PC-3 (cell line): ENCODE data around the gene CFAP126. TPM values are rescaled to one million over a fixed set of nuclear protein-coding genes. Genes with fewer than 3 reads are reported as not detected.
"Not testable (repeated sequence)": the region's sequence is repeated elsewhere in the genome, so short reads cannot be mapped to it uniquely, and the experiment has no call there.

ENCODE experiments used
- ATAC-seq: fragments of 200-7000 bp; cut with Tn5 transposase; 2 replicates; pipeline ENCODE4 v1.9.1; 2020; ENCODE audit warnings: mild to moderate bottlenecking, moderate library complexity
- BruUV-seq: library from RNA; stranded (reverse); fragments of 400-500 nt; replicated peaks from 2 replicates; lab custom pipeline; 2021; lab: Mats Ljungman, UMichigan
- CTCF ChIA-PET: fragments of 300-600 bp; sonication (Branson Sonifier 250); formaldehyde crosslinking; loops from one replicate; lab custom pipeline; 2022; ENCODE audit warnings: antibody characterized with exemption; lab: Charles Lee
- POLR2A ChIA-PET: fragments of 300-600 bp; sonication (Branson Sonifier 250); formaldehyde crosslinking; loops from one replicate; lab custom pipeline; 2022; ENCODE audit warnings: antibody characterized with exemption; ENCODE audit not compliant: unreplicated experiment; lab: Charles Lee
- DNase-seq: peaks from one replicate; pipeline ENCODE4 v3.0.0-alpha.2; 2015
- H2AFZ ChIP-seq: fragments of 300-600 bp; sonication (generic); 2 replicates; pipeline ENCODE4 v1.6.0; 2016; ENCODE audit warnings: antibody characterized with exemption, low read length
- H3F3A ChIP-seq: fragments of 300-600 bp; sonication (generic); one replicate; pipeline ENCODE4 v1.6.0; 2017; ENCODE audit warnings: antibody characterized with exemption, low read length, control low read depth, mild to moderate bottlenecking; ENCODE audit not compliant: unreplicated experiment
- H3K27ac ChIP-seq: fragments of 300-600 bp; sonication (generic); 2 replicates; pipeline ENCODE4 v1.5.1; 2016; ENCODE audit warnings: mild to moderate bottlenecking, low read length
- H3K27me3 ChIP-seq: fragments of 300-600 bp; sonication (generic); 2 replicates; pipeline ENCODE4 v1.6.1; 2016; ENCODE audit warnings: low read length, mixed read lengths
- H3K36me3 ChIP-seq: fragments of 300-600 bp; sonication (generic); 2 replicates; pipeline ENCODE4 v1.6.1; 2016; ENCODE audit warnings: low read depth, mixed run types, low read length, mixed read lengths
- H3K4me1 ChIP-seq: fragments of 300-600 bp; sonication (generic); 2 replicates; pipeline ENCODE4 v1.5.1; 2016; ENCODE audit warnings: low read length; ENCODE audit not compliant: insufficient read depth
- H3K4me2 ChIP-seq: fragments of 300-600 bp; sonication (generic); 2 replicates; pipeline ENCODE4 v1.6.0; 2016; ENCODE audit warnings: low read length
- H3K4me3 ChIP-seq: fragments of 300-600 bp; sonication (generic); 2 replicates; pipeline ENCODE4 v1.5.1; 2016; ENCODE audit warnings: mild to moderate bottlenecking, low read length, mixed read lengths
- H3K79me2 ChIP-seq: fragments of 300-600 bp; sonication (generic); 2 replicates; pipeline ENCODE4 v1.6.1; 2017; ENCODE audit warnings: low read length, mixed read lengths
- H3K9ac ChIP-seq: fragments of 300-600 bp; sonication (generic); 2 replicates; pipeline ENCODE4 v1.6.0; 2016; ENCODE audit warnings: mild to moderate bottlenecking, low read length
- H3K9me2 ChIP-seq: fragments of 300-600 bp; sonication (generic); replicated peaks from 2 replicates; pipeline ENCODE4 v1.6.1; 2016; ENCODE audit warnings: mixed run types, low read length, mixed read lengths
- H3K9me3 ChIP-seq: fragments of 300-600 bp; sonication (generic); 2 replicates; pipeline ENCODE4 v1.6.1; 2016; ENCODE audit warnings: low read length, mixed read lengths
- H4K20me1 ChIP-seq: fragments of 300-600 bp; sonication (generic); 2 replicates; pipeline ENCODE4 v1.6.1; 2016; ENCODE audit warnings: low read length, mixed read lengths
- EZH2 ChIP-seq: fragments of 300-600 bp; sonication (generic); IDR thresholded peaks from one replicate; pipeline ENCODE4 v1.6.1; 2017; ENCODE audit warnings: antibody characterized with exemption, mild to moderate bottlenecking, low read length; ENCODE audit not compliant: unreplicated experiment
- EZH2phosphoT487 ChIP-seq: fragments of 300-600 bp; sonication (generic); IDR thresholded peaks from 2 replicates; pipeline ENCODE4 v1.6.1; 2018; ENCODE audit warnings: mild to moderate bottlenecking, antibody characterized with exemption, low read length, borderline replicate concordance
- intact Hi-C: fragments of 100-400 bp; cut with micrococcal nuclease; formaldehyde crosslinking; loops from 2 replicates; pipeline ENCODE4 v1.9.0; 2023
- total RNA-seq: library from RNA; depleted of rRNA; stranded (reverse); fragments of >200 nt; gene quantifications from 2 replicates; pipeline ENCODE4 v1.2.3, GENCODE V29; 2014; rRNA removed
- TF ChIP-seq, protein P1 (sequence below): fragments of 300-600 bp; sonication (generic); conservative IDR thresholded peaks from 2 replicates; pipeline ENCODE4 v1.5.1; 2017; ENCODE audit warnings: antibody characterized with exemption, low read depth, mild to moderate bottlenecking, low read length

The CFAP126 gene
- total RNA-seq, 1 experiment from 2014 or later = not detected

DNA sequence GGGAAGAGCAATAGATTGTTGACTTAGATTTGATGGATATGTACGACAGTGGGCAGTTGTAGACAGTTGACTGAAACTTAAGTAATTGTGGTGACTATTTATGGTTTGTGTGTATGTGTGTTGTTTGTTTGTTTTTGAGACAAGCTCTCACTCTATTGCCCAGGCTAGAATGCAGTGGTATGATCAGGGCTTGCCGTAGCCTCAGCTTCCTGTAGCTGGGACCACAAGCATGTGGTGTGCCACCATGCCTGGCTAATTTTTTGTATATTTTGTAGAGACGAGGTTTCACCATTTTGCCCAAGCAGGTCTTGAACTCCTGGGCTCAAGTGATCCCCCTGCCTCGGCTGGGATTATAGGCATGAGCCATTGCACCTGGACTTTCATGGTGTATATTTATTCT is 43.7 kb downstream of the CFAP126 start:
- intact Hi-C loops = loop anchor here (5.0 kb wide), 1 partner anchor 38 kb away; no protein-coding TSS in a partner anchor
- Histone ChIP-seq H4K20me1 (no peaks in the 10 kb centered on the region), H3F3A (no peaks in the 10 kb centered on the region), H3K9me3 (no peaks in the 10 kb centered on the region), H3K27ac (no peak overlapping the region), H3K36me3 (peaks cover 24% of the 10 kb centered on the region), H3K4me2 (no peak overlapping the region), H2AFZ (no peak overlapping the region), H3K27me3 (no peaks in the 10 kb centered on the region), H3K9ac (no peak overlapping the region), H3K9me2 (no peaks in the 10 kb centered on the region), H3K79me2 (0 out of 2 replicates have a peak, but pooled peaks cover 6% of the 10 kb centered on the region), H3K4me1 (no peaks in the 10 kb centered on the region), H3K4me3 (no peak overlapping the region)
- POLR2A ChIA-PET = no interaction called here
- no peak for TF ChIP-seq EZH2phosphoT487
- TF ChIP-seq, protein P1, sequence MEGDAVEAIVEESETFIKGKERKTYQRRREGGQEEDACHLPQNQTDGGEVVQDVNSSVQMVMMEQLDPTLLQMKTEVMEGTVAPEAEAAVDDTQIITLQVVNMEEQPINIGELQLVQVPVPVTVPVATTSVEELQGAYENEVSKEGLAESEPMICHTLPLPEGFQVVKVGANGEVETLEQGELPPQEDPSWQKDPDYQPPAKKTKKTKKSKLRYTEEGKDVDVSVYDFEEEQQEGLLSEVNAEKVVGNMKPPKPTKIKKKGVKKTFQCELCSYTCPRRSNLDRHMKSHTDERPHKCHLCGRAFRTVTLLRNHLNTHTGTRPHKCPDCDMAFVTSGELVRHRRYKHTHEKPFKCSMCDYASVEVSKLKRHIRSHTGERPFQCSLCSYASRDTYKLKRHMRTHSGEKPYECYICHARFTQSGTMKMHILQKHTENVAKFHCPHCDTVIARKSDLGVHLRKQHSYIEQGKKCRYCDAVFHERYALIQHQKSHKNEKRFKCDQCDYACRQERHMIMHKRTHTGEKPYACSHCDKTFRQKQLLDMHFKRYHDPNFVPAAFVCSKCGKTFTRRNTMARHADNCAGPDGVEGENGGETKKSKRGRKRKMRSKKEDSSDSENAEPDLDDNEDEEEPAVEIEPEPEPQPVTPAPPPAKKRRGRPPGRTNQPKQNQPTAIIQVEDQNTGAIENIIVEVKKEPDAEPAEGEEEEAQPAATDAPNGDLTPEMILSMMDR = no peak
- no peak for TF ChIP-seq EZH2
- ATAC-seq = no peak
- no TSS peak for BruUV-seq
- no peak for DNase-seq
- CTCF ChIA-PET = no interaction called here

DNA sequence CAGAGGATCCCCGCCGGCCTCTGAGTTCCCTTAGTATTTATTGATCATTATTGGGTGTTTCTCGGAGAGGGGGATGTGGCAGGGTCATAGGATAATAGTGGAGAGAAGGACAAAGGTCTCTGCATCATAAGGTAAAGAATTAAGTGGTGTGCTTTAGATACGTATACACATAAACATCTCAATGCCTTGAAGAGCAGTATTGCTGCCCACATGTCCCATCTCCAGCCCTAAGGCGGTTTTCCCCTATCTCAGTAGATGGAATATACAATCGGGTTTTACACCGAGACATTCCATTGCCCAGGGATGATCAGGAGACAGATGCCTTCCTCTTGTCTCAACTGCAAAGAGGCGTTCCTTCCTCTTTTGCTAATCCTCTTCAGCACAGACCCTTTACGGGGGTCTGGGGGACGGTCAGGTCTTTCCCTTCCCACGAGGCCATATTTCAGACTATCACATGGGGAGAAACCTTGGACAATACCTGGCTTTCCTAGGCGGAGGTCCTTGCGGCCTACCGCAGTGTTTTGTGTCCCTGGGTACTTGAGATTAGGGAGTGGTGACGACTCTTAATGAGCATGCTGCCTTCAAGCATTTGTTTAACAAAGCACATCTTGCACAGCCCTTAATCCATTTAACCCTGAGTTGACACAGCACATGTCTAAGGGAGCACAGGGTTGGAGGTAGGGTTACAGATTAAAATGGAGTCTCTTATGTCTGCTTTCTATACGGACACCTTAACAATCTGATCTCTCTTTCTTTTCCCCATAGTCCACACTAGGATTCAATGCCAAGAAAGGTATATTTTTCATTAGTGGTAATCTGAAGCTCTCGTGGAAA is 51.6 kb downstream of the CFAP126 start:
- H3K9me2 ChIP-seq, H3K4me2 ChIP-seq, H4K20me1 ChIP-seq, H3K27ac ChIP-seq, DNase-seq, H2AFZ ChIP-seq, H3K36me3 ChIP-seq, H3F3A ChIP-seq, ATAC-seq, POLR2A ChIA-PET, H3K4me1 ChIP-seq, H3K4me3 ChIP-seq, H3K9ac ChIP-seq, H3K27me3 ChIP-seq, BruUV-seq, H3K9me3 ChIP-seq, CTCF ChIA-PET: not testable (repeated sequence)
- intact Hi-C loops = loop anchor here (2.0 kb wide), 2 partner anchors 67 to 89 kb away; partner anchors contain the start of gene TOMM40L
- H3K79me2 ChIP-seq = peaks cover 32% of the 10 kb centered on the region

Other genes with a start within 250 kb of the CFAP126 start
- 174 and 197 TPM in 2 replicates for gene PFDN2, start 249.8 kb downstream of the CFAP126 start, total RNA-seq
- gene NIT1, start 249.8 kb downstream of the CFAP126 start, total RNA-seq = 18.1 and 27.0 TPM in 2 replicates
- 23.4 and 39.2 TPM in 2 replicates for gene DEDD, start 235.2 kb downstream of the CFAP126 start, total RNA-seq
- 84.6 and 113 TPM in 2 replicates for gene UFC1, start 213.9 kb downstream of the CFAP126 start, total RNA-seq
- gene USP21, start 208.4 kb downstream of the CFAP126 start, total RNA-seq = 20.6 and 24.4 TPM in 2 replicates
- 21.8 and 22.9 TPM in 2 replicates for gene PPOX, start 201.4 kb downstream of the CFAP126 start, total RNA-seq
- gene B4GALT3, start 190.4 kb downstream of the CFAP126 start, total RNA-seq = 76.9 and 85.4 TPM in 2 replicates
- gene ADAMTS4, start 168.8 kb downstream of the CFAP126 start, total RNA-seq = 0.52 TPM in 1 of 2 replicates, not detected in the other
- gene NDUFS2, start 165.5 kb downstream of the CFAP126 start, total RNA-seq = 168 TPM in 2 replicates
- gene FCER1G, start 152.6 kb downstream of the CFAP126 start, total RNA-seq = not detected in 2 replicates
- gene APOA2, start 144.2 kb downstream of the CFAP126 start, total RNA-seq = not detected in 2 replicates
- gene TOMM40L, start 141.8 kb downstream of the CFAP126 start, total RNA-seq = 23.2 and 26.1 TPM in 2 replicates
- not detected in 2 replicates for gene NR1I3, start 129.7 kb downstream of the CFAP126 start, total RNA-seq
- 0.07 TPM in 1 of 2 replicates, not detected in the other for gene PCP4L1, start 109.1 kb downstream of the CFAP126 start, total RNA-seq
- 0.18 TPM in 1 of 2 replicates, not detected in the other for gene MPZ, start 57.9 kb downstream of the CFAP126 start, total RNA-seq
- gene SDHC, start 53.5 kb downstream of the CFAP126 start, total RNA-seq = 26.1 and 30.1 TPM in 2 replicates
- 0.73 and 0.98 TPM in 2 replicates for gene FCGR2A, start 137.6 kb upstream of the CFAP126 start, total RNA-seq
- 3.8 and 4.3 TPM in 2 replicates for gene HSPA6, start 156.7 kb upstream of the CFAP126 start, total RNA-seq
- not detected in 2 replicates for gene FCGR3A, start 181.9 kb upstream of the CFAP126 start, total RNA-seq